Testis (tissue), 2 donors: Measurements from ENCODE around the gene FRMD7.

Source experiments
- CTCF ChIP-seq, 3 experiments: fragments of 450-650 bp in 2 of 3; fragments of 200-600 bp in 1 of 3; sonication (generic) in 1 of 3; IDR thresholded peaks; one replicate each; pipeline ENCODE4 v1.5.1; 2016 to 2019; ENCODE audit warnings: antibody characterized with exemption in 3 of 3, mild to moderate bottlenecking in 2 of 3, moderate library complexity in 1 of 3
- POLR2A ChIP-seq: fragments of 450-650 bp; IDR thresholded peaks from one replicate; pipeline ENCODE4 v1.6.1; 2017; ENCODE audit warnings: antibody characterized with exemption, mild to moderate bottlenecking, moderate library complexity

GRCh38 chrX:132063862-132064261, 64.0 kb downstream of the FRMD7 start:
- no peak for TF ChIP-seq CTCF (IDR thresholded peaks at IDR 0.05)
- TF ChIP-seq POLR2A: no peak
